Activated CD8-positive, alpha-beta memory T cell treated with anti-CD3 and anti-CD28 coated beads, Interleukin-2, amount 50 U/mL, for 48 hours (primary cell): ENCODE measurements around the gene KASH5.

Experiments used
- DNase-seq: peaks from one replicate; pipeline ENCODE4 v3.0.0-alpha.2; 2020

Gene KASH5

DNA sequence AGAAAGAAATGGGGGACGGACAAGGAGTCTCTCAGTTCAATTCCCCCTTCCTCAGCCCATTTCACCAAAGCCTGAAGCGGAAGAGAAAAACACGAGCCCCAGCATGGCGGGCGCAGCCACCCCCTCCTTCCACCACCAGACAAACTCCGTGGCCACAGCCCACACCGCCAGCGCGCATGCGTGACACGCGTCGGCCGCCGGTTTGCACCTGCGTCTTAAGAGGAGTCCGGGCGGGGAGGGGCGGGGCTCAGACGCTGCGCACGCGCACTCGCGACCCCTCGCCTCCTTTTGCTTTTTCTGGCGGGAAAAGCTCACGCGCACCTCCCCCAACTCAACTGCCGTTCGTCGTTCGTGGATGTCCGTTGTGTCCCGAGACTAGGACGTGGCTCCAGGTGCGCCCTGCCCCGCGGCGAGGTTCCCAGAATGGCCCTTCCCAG is at the start of gene KASH5:
TSS of gene KASH5 (plus strand) at position 314 of the 437 bp plus-strand sequence. CDS start 2,635 bp downstream, outside the sequence.
- DNase-seq: peak; percentile 93

DNA sequence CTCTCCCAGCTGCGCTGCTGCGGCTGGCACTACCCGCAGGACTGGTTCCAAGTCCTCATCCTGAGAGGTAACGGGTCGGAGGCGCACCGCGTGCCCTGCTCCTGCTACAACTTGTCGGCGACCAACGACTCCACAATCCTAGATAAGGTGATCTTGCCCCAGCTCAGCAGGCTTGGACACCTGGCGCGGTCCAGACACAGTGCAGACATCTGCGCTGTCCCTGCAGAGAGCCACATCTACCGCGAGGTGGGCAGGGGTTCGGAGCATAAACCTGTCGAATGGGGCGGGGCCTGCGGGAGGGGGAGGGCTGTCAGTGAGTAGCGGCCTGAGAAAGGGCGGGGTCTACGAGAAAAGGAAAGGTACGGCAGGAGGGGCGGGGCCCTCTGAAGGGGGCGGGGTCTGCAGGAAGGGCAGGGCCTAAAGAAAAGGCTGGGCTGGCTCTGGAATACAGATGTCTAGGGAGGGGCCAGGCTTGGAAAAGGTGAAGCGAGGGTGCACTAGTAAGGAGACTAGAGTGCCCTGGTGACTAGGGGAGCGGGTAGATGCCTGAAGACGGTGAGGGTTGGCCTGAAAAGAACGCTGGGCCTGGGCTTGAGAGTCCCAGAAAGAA is 49.3 kb upstream of the KASH5 start:
- peak; percentile 57 for DNase-seq

- peak; percentile 35 for DNase-seq
Measured at GRCh38 chr19:49339301-49340068, 48.6 kb upstream of the KASH5 start.

GRCh38 chr19:49340069-49340864 is 47.8 kb upstream of the KASH5 start:
- DNase-seq: peak; percentile 51

DNA sequence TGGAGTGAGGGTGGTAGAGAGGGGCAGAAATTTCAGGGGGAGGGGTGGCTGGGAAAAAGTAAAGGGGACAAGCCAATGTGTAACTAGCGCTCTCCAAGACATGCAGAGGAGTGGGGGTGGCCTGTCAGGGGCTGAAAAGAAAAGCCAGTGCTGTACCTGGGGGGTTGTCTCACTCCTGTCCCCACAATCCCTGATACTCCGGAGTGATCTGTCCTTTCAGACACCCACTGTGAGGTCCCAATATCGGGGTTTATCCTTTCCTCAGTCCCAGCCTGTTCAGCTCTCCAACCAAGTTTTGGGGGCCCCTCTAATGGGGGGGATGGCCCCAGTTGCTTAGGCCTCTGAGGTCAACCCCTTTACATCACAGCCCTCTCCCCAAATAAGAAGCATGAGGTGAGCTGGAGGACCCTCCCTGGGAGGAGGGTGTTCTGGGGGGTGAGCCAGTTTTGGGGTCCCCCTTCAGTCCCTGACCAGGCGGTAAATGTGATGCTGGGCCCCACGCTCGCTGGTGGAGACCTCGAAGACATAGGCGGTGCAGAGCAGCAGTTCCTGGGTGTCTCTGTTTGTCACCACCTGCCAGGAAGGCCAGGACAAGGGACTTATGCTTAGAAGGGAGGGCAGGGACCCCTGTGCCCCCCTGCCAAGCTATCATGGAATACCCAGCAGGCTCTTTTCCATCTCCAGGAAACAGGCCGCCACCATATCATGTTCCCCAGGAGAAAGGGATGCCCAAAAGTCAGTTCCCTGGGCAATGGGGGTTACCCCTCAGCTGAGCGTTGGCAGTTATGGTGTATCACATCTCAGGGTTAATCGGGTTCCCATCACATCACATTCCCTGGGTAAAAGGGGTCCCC is 47.0 kb upstream of the KASH5 start:
- DNase-seq: no peak

GRCh38 chr19:49342291-49342721 is 45.7 kb upstream of the KASH5 start:
- no peak for DNase-seq

DNA sequence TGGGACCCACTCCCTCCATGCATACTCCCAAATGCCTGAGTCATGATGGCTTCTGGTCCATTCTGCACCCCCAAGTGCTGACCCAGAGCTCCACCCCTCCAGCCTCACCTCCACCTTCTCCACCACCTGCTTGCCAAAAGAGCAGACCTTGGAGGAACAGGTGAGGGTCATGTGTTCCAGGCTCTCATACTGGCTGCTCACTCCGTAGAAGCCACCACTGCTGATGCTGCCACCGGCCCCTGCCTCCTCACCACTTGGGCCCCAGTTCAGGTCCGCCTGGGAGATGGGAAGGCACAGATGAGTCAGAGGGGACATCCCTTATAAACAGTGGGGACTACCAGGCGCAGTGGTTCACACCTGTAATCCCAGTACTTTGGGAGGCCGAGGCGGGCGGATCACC is 44.9 kb upstream of the KASH5 start:
- DNase-seq: no peak

GRCh38 chr19:49344505-49345423 is 43.3 kb upstream of the KASH5 start:
- no peak for DNase-seq

DNA sequence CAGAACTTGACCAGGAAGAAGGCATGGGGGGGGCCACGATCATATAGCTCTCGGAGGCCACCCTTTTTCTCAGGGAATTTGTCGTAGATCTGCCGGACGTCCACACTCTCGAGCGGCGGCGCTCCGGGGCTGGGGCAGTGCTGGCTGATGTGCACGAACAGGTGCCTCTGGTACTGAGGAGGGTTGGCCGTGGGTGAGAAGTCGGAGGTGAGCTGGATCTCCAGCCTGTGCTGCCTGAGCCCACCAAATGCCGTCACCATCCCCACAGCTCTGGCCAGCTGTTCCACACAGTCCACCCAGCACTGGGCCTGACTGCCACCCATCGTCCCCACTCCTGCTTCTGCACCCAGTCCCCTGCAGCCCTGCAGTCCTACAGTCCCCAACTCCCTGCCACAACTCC is 40.9 kb upstream of the KASH5 start:
- no peak for DNase-seq

GRCh38 chr19:49347835-49348234 is 40.2 kb upstream of the KASH5 start:
- no peak for DNase-seq

- DNase-seq: no peak
Measured at GRCh38 chr19:49348305-49349189, 39.5 kb upstream of the KASH5 start.

- DNase-seq: no peak
Measured at GRCh38 chr19:49349567-49349966, 38.5 kb upstream of the KASH5 start.

- no peak for DNase-seq
Measured at GRCh38 chr19:49355909-49356353, 32.1 kb upstream of the KASH5 start.

DNA sequence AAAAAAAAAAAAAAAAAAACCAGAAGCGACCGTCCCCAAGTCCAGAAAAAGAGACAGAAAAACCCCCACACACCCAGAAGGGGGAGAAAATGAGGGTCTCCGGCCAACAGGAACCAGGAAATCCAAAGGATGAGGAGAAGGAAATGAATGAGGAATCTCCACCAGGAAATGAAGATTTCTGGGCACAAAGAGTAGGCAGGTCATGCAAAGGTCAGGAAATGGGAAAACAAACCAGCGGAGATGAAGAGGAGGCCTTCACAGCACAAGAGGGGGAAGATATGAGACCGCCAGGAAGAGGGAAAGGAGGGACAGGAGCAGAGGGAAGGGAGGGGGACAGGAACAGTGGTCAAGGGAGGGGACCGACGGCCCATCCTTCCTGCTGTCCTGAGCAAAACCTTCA is 31.7 kb upstream of the KASH5 start:
- DNase-seq: no peak

- no peak for DNase-seq
Measured at GRCh38 chr19:49357186-49357585, 30.9 kb upstream of the KASH5 start.

- DNase-seq: no peak
Measured at GRCh38 chr19:49359851-49360820, 27.9 kb upstream of the KASH5 start.

GRCh38 chr19:49361438-49362047 is 26.5 kb upstream of the KASH5 start:
- no peak for DNase-seq

- DNase-seq: no peak
Measured at GRCh38 chr19:49362048-49362928, 25.8 kb upstream of the KASH5 start, which contains the start of gene TEAD2. Gene TEAD2, minus strand, starts transcription at chr19:49362416. Its CDS starts 2,341 bp downstream, at chr19:49360075.
